Measurements from ENCODE around the gene MRTFA.

DNA sequence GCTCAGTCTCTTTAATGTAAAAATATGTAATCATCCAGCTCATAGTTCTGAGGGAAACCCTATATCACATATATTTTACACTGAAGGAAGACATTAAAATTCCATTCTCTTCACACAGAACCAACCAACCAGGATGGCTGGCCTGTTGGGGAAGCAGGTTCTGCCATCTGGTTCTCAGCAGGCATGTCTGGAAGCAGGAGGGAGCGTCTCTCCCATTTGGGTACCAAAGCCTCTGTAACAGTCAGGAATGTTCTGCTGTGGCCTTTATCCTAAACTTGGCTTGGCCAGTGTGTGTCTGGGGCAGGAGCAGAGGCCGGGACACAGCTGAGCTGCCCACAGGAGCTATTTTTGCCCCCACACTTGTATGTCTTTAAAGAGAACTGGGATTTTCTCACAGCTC, 236.9 kb downstream of the MRTFA start:
- TF ChIP-seq POLR2A (IDR thresholded peaks at IDR 0.05; ENCODE audit: low read depth, low read length) = no peak
- TF ChIP-seq POLR2AphosphoS5 (IDR thresholded peaks at IDR 0.05; ENCODE audit: low read depth, low read length) = no peak
